Kidney (tissue), 14 donors: ENCODE results near the gene KHDC1. TPM values are rescaled to one million over a fixed set of nuclear protein-coding genes. Genes with fewer than 3 reads are reported as not detected.
"Not testable (repeated sequence)": the region's sequence is repeated elsewhere in the genome, so short reads cannot be mapped to it uniquely, and the experiment has no call there.

Experiments
- DNase-seq, 5 donors: peaks; one replicate each; pipeline ENCODE4 v3.0.0-alpha.2; 2013 to 2020
- FAIRE-seq: peaks from 2 replicates; lab custom pipeline; 2012; peaks lifted over from hg19 to GRCh38; lab: Jason Lieb, UNC
- H3K27ac ChIP-seq, 2 donors: one replicate each; pipeline ENCODE4 v1.7.0; 2013; ENCODE audit warnings: low read depth in 2 of 2, low read length in 2 of 2, inconsistent platforms in 1 of 2
- H3K27me3 ChIP-seq: one replicate; pipeline ENCODE4 v1.7.1; 2013; ENCODE audit warnings: low read length, inconsistent platforms; ENCODE audit not compliant: control insufficient read depth, insufficient read depth
- H3K36me3 ChIP-seq, 3 donors: one replicate each; pipeline versions ENCODE4 v1.7.0 to v1.7.1; 2013; ENCODE audit warnings: low read length in 3 of 3, control low read depth in 1 of 3, inconsistent platforms in 1 of 3; ENCODE audit not compliant: insufficient read depth in 3 of 3, control insufficient read depth in 2 of 3
- H3K4me1 ChIP-seq, 3 donors: one replicate each; pipeline versions ENCODE4 v1.7.0 to v1.7.1; 2013; ENCODE audit warnings: low read length in 3 of 3, inconsistent platforms in 1 of 3, low read depth in 1 of 3; ENCODE audit not compliant: control insufficient read depth in 2 of 3, insufficient read depth in 2 of 3
- H3K4me3 ChIP-seq, 3 donors: one replicate each; pipeline versions ENCODE4 v1.7.0 to v1.8.1; 2013; ENCODE audit warnings: low read length in 3 of 3, control low read depth in 1 of 3, inconsistent platforms in 1 of 3
- H3K9ac ChIP-seq, 3 donors: one replicate each; pipeline versions ENCODE4 v1.7.0 to v1.7.1; 2013; ENCODE audit warnings: low read length in 3 of 3, control low read depth in 1 of 3, inconsistent platforms in 1 of 3
- H3K9me3 ChIP-seq, 3 donors: one replicate each; pipeline versions ENCODE4 v1.7.0 to v1.7.1; 2013; ENCODE audit warnings: low read length in 3 of 3, control low read depth in 1 of 3, inconsistent platforms in 1 of 3; ENCODE audit not compliant: control insufficient read depth in 2 of 3, insufficient read depth in 1 of 3
- CTCF ChIP-seq: IDR thresholded peaks from 3 replicates; pipeline ENCODE4 v1.5.1; 2012; ENCODE audit warnings: mild to moderate bottlenecking, moderate library complexity, borderline replicate concordance; ENCODE audit not compliant: insufficient read depth; ENCODE audit errors: extremely low read depth
- intact Hi-C: fragments of 100-400 bp; cut with DNase I; formaldehyde crosslinking; loops from one replicate; pipeline ENCODE4 v1.11.1; 2022
- polyA plus RNA-seq: library from polyadenylated mRNA; stranded (reverse); fragments of 350-450 nt; fragmentation: Illumina TruSeq; extraction: RNeasy Lipid Tissue Mini Kit (QIAGEN cat#74804); gene quantifications from one replicate; pipeline ENCODE4 v1.2.3, GENCODE V29; 2014; ENCODE audit warnings: low read depth, low replicate concordance; ENCODE audit not compliant: insufficient read depth
- total RNA-seq: library from RNA; stranded (reverse); fragmentation: NEBNext Ultra II Directional; extraction: Animal tissue kit (Norgen Biotek cat#: 25700); gene quantifications from one replicate; pipeline ENCODE4 v1.2.1, GENCODE V29; 2021
- donor health status: control.
- donor health status: control.
- donor health status: control.
- donor health status: control.
- donor health status: control.
- donor health status: DM: yes; HTN: yes; CAD: no.
- donor health status: Normal renal cell carcinoma (clear cell type).

The KHDC1 gene
- total and polyA plus RNA-seq, 2 donors from 2014 or later: 1.0 to 1.7 TPM

- Histone ChIP-seq H3K27me3 (no peaks in the 10 kb centered on the region), H3K4me1 (no peaks in the 10 kb centered on the region), H3K9me3 (no peaks in the 10 kb centered on the region), H3K27ac (no peak overlapping the region), H3K4me3 (no peak overlapping the region), H3K36me3 (no peaks in the 10 kb centered on the region), H3K9ac (no peak overlapping the region)
- TF ChIP-seq CTCF: peak; percentile 24
- intact Hi-C loops: no loop called here
- FAIRE-seq (no peak), DNase-seq (peak in 2 of 5 donors; percentile 52 to 78)
These were observed 22.8 kb upstream of the KHDC1 start for GRCh38 chr6:73285674-73286283.

GRCh38 chr6:73282871-73283270, 19.9 kb upstream of the KHDC1 start:
- intact Hi-C loops: no loop called here

GRCh38 chr6:73281684-73282083, 18.7 kb upstream of the KHDC1 start:
- DNase-seq, H3K27ac ChIP-seq, H3K9me3 ChIP-seq, H3K4me3 ChIP-seq, H3K4me1 ChIP-seq, H3K27me3 ChIP-seq, FAIRE-seq, intact Hi-C loops, H3K36me3 ChIP-seq, H3K9ac ChIP-seq: not testable (repeated sequence)

More at GRCh38 chr6:73282871-73283270, 19.9 kb upstream of the KHDC1 start:
- Histone ChIP-seq H3K9me3 (no peaks in the 10 kb centered on the region), H3K27ac (no peak overlapping the region), H3K4me3 (no peak overlapping the region), H3K27me3 (no peaks in the 10 kb centered on the region), H3K9ac (no peak overlapping the region), H3K36me3 (no peaks in the 10 kb centered on the region), H3K4me1 (no peaks in the 10 kb centered on the region)
- DNase-seq (no peak), FAIRE-seq (no peak)
- TF ChIP-seq CTCF: no peak

GRCh38 chr6:73269296-73269695, 6.3 kb upstream of the KHDC1 start:
- H3K4me3 ChIP-seq, H3K4me1 ChIP-seq, H3K27ac ChIP-seq, H3K9ac ChIP-seq, H3K27me3 ChIP-seq, FAIRE-seq, H3K36me3 ChIP-seq, H3K9me3 ChIP-seq, intact Hi-C loops, DNase-seq: not testable (repeated sequence)

GRCh38 chr6:73268896-73269295, 5.9 kb upstream of the KHDC1 start:
- H3K27me3 ChIP-seq, intact Hi-C loops, H3K4me1 ChIP-seq, FAIRE-seq, DNase-seq, H3K27ac ChIP-seq, H3K4me3 ChIP-seq, H3K36me3 ChIP-seq, H3K9me3 ChIP-seq, H3K9ac ChIP-seq: not testable (repeated sequence)
